GM18526 (cell line): ENCODE data around the gene NOTCH1.

Experiments
- POLR2A ChIP-seq: IDR thresholded peaks from 3 replicates; pipeline ENCODE4 v1.6.1; 2011; ENCODE audit not compliant: insufficient read length; ENCODE audit errors: extremely low read depth

Gene NOTCH1

DNA sequence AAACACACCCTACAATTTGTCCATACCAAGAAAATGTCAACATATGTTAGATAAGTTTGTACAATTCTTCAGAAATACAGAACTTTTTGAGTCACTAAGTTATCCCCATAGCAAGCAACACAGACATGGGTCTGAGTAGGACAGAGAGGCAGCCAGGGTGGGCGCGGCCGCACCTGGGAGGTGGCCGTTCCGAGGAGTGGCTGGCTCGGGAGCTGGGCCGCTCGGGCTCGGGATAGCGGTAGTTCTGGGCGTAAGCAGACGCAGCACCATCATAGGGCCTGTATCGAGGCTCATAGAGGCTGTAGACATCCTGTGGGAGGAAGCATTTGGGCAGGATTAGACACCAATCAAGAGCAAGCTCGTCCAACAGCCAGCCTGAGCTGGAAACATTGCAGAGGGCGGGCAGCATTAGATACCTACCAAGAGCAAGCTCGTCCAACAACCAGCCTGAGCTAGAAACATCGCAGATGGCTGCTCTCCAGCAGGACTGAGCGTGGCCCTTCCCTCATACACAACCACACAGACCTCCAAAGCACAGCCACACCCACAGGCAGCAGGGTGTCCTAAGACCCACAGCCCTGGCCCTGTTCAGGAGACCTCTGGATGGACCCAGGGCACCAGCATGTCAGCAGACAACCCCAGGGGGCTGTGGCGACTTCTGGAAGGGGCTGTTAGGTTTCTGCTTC, 73.9 kb downstream of the NOTCH1 start:
- TF ChIP-seq POLR2A, result no peak

DNA sequence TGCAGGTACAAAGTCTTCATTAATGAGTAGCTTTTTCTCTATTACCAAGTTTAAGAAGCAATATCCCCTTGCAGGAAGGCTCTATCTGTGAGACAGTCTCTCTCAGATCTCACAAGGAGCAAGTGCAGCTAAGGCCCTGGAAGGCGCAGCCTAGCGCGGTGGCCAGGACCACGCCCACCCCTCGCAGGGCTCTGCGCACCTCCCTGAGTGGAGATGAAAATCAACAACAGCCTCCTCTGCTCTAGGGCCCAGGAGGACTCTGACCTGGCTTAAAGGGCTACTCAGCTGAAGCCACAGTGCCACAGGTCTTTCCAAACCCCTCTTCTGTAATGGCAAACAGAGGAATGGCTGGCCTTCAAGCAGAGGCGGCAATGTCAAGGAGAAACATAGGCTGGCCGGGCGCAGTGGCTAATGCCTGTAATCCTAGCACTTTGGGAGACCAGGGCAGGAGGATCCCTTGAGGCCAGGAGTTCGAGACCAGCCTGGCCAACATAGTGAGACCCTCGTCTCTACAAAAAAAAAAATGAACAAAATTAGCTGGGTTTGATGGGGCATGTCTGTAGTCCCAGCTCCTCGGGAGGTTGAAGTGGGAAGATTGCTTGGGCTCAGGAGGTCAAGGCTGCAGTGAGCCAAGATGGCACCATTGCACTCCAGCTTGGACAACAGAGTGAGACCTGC, 74.9 kb downstream of the NOTCH1 start:
- no peak for TF ChIP-seq POLR2A

DNA sequence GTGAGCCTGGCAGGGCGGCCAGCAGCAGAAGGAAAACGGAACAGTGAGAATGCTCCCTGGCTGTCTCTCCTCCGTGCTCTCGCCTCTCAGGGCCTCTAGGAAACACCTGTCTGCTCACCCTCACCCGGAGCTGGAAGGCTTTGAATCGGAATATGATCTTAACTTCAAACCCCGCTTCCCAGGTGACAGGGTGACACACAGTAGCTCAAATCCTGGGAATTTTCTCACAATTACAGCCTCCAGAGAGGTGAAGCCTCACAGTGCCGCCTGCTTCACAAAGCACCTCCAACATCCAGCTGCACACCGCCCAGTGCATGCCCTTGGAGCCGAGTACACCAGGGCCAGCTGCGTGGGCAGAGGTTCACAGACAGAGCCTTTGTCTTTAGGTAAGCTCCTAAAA, 75.5 kb downstream of the NOTCH1 start:
- TF ChIP-seq POLR2A, result no peak

DNA sequence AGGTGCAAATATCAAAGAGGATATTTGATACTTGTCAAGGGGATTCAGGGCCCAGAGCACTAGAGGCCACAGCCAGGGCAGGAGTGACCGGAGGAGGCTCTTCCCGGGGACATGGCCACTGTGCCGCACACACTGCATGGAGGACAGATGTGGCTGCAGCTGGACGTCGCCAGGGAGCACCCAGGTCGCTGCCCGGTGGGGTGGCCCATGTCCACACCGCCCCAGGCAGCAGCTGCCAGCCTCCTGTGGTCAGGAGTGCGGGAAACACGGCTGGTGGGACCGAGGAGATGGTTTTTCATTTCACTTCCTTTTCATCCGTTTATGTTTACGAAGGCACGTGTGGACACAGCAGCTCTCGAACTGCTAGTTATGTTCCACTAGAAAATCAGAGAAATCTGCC, 78.1 kb downstream of the NOTCH1 start:
- no peak for TF ChIP-seq POLR2A

DNA sequence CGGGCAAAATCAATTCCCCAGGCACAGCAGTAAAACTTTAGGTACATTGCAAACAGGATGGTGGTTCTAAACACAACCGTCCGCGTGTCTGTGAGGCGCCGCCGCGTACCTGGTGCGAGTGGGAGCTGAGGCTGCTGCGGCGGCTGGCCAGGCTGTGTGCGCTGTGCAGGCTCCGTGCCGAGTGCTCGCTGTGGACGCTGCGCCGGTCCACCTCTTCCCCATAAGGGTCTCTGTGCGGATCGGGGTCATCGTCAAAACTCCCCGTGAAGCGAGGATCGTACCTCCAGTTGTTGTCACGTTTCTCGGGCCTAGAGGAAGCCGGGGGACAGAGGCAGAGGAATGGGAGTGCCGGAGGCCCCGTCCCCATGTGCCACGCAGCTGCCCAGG, 79.7 kb downstream of the NOTCH1 start:
- TF ChIP-seq POLR2A, result no peak

DNA sequence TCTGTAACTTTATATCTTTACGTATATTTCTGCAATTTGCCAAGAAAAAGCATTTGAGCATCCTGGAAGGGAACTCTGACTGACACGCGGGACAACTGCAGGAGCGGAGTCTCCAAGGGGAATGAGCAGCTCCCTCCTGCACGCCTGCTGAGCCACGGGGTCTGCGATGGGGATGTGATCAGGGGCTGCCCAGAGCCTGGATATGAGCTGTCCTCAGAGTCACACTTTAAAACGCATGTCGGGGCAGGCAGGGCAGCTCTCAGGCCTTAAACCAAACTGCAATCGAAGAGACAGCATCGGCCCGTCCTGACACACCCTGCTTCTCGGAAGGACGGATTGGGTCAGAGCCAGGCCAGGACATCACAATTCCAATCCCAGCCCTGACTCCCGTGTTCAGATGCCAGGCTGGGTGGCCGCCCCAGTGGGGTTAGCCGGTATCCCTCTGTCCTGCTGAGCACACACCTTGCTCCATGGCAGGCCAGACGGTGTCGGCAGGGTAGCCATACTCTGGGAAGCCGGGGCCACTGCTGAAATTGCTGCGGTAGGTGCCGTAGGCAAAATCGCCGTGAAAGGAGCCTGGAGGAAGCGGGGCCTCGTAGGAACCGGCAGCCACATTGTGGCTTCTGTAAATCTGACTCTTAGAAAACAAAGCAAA, 80.2 kb downstream of the NOTCH1 start:
- no peak for TF ChIP-seq POLR2A

DNA sequence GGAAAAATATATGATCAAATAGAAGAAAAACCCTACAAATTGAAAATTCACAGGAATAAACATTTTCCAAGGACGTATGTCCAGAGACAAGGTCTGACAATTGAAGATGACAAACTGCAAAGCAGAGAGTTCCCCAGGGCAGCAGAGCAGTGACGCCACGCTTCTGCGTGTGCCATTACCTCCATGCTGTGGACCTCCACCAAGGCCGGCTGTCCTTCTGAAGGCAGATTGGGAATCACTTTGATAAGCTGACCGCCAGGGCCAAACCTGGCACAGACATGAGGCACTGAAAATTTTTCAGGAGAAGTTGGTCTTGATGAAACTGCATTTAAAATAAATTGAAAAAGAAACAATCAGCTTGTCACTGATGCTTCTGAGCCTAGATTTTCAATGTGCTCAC, 81.6 kb downstream of the NOTCH1 start:
- TF ChIP-seq POLR2A, result no peak

DNA sequence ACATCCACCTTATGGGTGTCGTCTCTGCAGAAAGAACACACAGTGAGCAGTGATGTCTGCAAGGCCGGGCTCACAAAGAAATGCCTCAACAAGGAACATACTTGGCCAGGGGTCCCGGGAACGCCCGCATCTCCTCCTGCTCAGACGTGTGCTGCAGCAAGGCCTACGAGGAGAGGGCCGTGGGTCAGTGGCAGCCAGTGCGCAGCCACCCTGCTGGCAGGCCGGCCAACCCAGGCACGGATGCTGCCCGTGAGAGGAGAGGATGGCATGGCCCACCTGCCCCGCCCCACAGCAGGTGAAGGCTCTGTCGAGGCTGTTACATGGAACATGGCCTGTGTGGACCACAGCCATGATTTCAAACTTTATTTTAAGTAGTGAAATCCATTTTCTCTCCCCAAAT, 82.3 kb downstream of the NOTCH1 start:
- no peak for TF ChIP-seq POLR2A

DNA sequence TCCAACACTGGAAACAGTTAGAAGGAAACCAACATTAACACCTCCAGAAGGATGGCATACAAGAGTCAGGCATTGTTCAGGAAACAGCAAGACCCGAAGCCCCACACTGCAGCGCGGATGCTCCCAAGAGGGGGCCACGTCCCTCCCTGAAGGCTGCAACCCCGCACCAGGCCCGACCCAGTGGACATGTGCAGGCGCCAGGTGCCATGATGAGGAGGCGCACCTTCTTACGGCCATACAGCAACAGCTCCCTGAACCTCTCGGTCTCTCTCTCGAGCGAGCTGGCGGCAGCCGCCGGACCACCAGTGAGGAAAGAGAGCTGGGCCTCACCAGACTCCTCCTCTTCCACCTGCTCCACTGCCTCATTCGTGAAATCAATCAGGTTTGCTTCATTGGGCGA, 83.2 kb downstream of the NOTCH1 start:
- no peak for TF ChIP-seq POLR2A

DNA sequence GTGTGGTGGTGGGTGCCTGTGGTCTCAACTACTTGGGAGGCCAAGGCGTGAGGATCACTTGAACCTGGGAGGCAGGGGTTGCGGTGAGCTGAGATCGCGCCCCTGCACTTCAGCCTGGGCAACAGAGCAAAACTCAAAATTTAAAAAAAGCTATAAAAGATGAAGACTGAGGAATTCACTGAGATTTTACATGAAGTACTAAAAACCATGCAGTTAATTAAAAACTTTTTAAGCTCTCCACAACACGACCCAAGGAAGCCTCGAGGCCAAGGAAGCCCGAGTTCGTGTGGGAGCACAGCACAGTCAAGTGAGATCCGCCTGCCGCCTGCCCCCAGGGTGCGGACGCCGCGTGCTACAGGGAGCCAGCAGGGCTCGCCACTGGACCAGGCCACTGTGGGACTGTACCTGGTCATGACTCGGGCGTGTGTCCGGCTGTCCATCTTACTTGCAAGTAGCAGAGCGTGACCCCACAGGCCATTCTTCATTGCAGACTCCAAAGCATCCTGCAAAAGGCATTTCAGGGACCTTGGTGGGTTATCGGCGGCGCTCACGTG, 85.0 kb downstream of the NOTCH1 start:
- no peak for TF ChIP-seq POLR2A

DNA sequence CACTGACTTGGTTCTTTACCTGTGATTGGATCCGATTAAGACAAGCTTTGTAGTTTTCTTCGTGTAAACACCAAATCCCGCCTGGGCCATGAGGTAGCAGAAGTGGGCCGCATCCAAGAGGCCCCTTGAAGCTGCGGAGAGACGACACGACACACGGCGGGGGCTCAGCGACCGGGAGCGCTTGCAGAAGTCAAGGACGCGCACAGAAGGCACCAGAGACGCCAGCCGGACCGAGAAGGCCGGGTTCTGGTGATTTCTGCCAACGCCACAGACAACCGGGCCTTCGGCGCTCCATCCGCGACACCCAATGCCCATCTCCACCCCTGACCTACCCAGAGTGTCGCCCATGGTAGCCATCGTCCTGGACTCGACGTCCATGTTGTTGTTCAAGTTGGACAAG, 86.4 kb downstream of the NOTCH1 start:
- TF ChIP-seq POLR2A, result no peak

DNA sequence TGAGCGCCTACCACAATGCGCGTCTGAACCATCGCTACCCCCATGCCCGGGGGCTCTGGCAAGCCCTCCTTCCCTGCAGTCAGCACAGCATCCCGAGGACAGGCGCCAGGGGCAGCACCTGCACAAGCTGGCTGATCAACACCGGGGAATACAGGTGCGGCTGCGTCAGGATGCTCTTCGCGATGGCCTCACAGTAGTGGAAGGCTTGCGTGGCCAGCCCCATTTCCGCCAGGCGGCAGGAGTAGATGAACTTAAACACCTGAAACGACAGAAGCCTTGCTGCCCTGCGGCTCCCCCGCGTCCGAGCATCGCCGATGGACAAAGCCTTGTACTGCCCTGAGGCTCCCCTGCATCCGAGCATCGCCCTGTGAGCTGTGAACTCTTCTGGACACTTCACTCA, 88.5 kb downstream of the NOTCH1 start:
- no peak for TF ChIP-seq POLR2A

DNA sequence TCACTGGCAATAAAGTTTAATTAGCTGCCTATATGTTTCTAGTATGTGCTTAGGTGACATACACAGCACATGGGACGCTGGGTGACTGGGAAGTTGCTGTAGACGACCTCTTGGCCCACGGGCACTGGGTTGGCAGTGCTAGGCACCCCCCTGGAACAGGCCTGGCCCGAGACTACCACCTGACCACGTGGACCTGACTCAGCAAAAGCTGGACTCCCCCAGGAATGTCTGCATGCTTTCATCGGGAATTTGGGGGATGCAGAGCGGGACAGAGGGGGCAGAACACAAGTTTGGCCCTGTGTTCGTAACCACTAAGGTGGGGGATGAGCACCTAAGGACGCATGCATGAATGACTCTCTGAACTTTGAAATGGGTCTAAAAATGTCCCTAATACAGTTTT, 89.6 kb downstream of the NOTCH1 start:
- no peak for TF ChIP-seq POLR2A

DNA sequence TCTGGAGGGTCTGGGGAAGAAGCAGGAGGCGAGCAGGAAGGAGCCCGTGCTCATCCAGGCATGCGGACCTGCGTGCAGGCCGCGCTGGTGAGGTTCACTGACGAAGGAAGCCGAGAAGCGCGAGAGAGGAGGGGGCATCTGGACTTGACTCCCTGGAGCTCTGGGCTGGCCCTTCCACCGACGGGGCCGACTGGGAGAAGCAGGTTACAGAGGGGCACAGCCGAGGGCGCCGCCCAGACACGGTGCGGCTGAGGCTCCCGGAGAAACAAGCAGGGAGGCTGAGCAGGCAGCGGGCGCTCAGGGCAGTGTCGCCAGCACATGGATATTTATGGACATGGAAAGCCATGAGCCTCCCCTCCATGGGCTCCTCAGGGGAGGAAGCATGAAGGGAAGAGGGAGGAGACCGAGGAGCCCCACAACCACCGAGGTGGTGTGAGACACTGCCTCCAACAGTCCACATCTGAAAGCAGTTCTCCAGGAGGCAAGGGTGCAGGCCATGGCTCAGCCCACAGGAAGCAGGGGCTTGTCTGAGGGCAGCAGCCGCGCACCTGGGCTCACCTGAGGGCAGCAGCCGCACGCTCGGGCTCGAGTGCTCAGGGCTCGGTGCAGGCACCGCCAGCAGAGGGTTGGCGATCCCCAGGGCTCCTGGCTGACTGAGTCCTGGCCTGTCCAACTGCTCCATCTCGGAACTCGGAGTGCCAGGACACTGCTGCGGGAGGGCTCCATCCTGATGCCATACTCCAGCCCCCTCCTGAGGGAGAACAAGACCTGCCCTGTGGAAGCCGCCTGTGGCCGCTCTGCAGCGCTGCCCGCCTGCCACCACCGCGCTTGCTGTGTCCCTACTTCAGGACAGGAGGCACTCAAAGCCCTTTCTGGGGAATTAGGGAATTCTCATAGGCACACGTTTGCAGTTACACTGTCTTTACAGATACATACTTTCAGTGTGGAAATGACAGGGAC, 90.5 kb downstream of the NOTCH1 start:
- no peak for TF ChIP-seq POLR2A
